ENCODE results near the gene PTPRC.
"Not testable (repeated sequence)": the region's sequence is repeated elsewhere in the genome, so short reads cannot be mapped to it uniquely, and the experiment has no call there.

The PTPRC gene

DNA sequence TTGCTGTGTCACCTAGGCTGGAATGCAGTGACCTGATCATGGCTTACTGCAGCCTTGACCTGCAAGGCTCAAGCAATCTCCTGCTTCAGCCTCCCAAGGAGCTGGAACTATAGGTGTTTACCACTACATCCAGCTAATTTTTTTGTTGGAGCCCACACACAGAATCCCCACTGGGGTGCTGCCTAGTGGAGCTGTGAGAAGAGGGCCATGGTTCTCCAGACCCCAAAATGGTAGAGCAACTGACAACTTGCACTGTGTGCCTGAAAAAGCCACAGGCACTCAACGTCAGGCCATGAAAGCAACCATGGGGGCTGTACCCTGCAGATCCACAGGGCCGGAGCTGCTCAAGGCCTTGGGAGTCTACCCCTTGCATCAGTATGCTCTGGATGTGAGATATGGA, 39.1 kb upstream of the PTPRC start:
- H3K4me3 ChIP-seq (ENCODE audit: control insufficient read depth, low read depth, low read length) = no peak overlapping the region
- DNase-seq (ENCODE audit: low read depth) = no peak
- TF ChIP-seq, protein P1, sequence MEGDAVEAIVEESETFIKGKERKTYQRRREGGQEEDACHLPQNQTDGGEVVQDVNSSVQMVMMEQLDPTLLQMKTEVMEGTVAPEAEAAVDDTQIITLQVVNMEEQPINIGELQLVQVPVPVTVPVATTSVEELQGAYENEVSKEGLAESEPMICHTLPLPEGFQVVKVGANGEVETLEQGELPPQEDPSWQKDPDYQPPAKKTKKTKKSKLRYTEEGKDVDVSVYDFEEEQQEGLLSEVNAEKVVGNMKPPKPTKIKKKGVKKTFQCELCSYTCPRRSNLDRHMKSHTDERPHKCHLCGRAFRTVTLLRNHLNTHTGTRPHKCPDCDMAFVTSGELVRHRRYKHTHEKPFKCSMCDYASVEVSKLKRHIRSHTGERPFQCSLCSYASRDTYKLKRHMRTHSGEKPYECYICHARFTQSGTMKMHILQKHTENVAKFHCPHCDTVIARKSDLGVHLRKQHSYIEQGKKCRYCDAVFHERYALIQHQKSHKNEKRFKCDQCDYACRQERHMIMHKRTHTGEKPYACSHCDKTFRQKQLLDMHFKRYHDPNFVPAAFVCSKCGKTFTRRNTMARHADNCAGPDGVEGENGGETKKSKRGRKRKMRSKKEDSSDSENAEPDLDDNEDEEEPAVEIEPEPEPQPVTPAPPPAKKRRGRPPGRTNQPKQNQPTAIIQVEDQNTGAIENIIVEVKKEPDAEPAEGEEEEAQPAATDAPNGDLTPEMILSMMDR (conservative IDR thresholded peaks at IDR 0.05; ENCODE audit: control insufficient read depth, insufficient read depth, low read depth, low read length) = no peak

DNA sequence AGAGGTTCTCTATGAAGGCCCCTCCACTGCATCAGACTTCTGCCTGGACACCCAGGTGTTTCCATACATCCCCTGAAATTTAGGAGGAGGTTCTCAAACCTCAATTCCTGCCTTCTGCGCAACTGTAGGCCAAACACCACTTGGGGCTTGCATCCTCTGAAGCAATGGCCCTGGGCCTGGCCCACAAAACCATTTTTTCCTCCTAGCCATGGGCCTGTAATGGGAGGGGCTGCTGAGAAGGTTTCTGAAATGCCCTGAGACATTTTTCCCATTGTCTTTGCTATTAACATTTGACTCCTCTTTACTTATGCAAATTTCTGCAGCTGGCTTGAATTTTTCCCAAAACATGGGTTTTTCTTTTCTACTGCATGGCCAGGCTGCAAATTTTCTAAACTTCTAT, 37.9 kb upstream of the PTPRC start:
- no peak for DNase-seq (ENCODE audit: low read depth)
- TF ChIP-seq, protein P1 (conservative IDR thresholded peaks at IDR 0.05; ENCODE audit: control insufficient read depth, insufficient read depth, low read depth, low read length) = no peak
- no peak overlapping the region for H3K4me3 ChIP-seq (ENCODE audit: control insufficient read depth, low read depth, low read length)

DNA sequence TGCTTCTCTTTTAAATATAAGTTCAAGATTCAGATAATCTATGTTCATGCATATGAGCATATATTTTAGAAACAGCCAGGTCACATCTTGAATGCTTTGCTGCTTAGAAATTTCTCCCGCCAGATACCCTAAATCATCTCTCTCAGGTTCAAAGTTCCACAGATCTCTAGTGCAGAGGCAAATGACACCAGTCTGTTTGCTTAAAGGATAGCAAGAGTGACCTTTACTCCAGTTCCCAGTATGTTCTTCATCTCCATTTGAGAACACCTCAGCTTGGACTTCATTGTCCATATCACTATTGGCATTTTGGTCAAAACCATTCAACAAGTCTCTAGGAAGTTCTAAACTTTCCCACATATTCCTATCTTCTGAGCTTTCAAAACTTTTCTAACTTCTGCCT, 37.5 kb upstream of the PTPRC start:
- not testable (repeated sequence) for DNase-seq (ENCODE audit: low read depth); H3K4me3 ChIP-seq (ENCODE audit: control insufficient read depth, low read depth, low read length)

DNA sequence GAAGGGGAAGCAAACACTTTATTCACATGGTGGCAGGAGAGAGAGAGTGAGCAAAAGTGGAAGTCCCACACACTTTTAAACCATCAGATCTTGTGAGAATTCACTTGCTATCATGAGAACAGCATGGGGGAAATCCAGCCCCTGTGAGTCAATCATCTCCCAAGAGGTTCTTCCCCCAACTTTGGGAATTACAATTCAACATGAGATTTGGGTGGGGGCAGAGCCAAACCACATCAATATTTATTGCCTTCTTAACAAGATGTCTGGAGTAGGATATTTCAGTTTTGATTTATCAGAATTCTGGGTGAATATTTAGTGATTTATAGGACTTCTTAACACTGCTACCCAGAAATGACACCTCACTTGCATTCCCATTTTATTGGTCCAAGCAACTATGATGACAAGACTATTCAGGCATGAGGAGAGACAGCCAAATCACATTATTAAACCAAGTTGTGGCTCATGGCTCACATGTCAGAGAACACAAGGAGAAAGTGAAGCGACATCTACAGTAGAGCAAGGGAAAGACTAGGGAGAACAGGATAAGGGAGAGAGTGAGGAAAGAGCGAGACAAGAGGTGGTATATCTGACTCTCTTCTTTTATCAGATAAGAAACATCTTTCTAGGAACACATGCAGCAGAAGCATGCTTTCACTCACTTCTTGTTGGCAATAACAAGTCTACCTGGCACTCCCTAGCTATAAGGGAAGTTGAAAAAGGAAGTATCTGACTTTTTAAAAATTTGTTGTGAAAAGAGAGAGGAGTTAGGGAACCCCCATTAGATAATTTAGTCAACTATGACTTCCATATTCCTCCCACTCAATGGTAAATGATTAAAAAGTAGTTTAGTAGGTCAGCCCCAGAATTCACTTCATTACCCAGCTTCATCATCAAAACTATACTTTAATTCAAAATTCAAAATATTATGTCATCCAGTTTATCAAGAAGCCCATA, 36.6 kb upstream of the PTPRC start:
- TF ChIP-seq, protein P1 (conservative IDR thresholded peaks at IDR 0.05; ENCODE audit: control insufficient read depth, insufficient read depth, low read depth, low read length) = no peak
- peak; percentile 64 for DNase-seq (ENCODE audit: low read depth)
- no peak overlapping the region for H3K4me3 ChIP-seq (ENCODE audit: control insufficient read depth, low read depth, low read length)

DNA sequence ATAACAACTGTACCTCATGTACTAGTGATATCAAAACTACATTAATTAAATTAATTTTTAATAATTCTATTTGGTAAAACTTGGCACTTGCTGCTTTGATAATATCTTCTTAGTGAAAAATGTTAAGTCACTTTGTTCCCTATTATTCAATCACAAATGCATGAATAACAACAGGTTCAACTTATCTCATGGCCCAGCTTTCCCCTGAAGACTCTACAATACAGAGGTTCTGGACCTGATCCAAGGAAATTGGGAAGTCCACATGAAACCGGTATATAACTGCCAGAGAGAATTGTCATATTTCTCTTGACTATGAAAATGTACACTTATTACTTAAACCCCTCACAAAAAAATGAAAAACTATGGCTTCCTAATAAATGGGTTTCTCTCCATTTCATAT, 33.9 kb upstream of the PTPRC start:
- DNase-seq (ENCODE audit: low read depth) = no peak
- TF ChIP-seq, protein P1 (conservative IDR thresholded peaks at IDR 0.05; ENCODE audit: control insufficient read depth, insufficient read depth, low read depth, low read length) = no peak

DNA sequence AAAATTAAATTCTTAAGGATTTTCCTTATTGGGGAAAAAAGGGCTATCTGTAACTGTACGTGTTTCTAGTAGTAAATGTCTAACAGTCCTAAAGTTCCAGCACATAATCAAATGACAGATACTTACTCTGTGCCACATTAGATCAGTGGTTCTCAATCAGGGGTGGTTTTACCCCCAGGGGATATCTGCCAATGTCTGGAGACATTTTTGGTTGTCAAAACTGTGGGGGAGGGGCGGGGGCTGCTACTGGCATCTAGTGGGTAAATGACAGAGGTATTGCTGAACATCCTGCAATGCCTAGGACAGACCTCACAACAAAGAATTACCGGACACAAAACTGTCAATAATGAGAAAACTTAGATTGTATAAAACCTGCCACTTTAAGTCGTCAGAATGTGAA, 33.4 kb upstream of the PTPRC start:
- TF ChIP-seq, protein P1 (conservative IDR thresholded peaks at IDR 0.05; ENCODE audit: control insufficient read depth, insufficient read depth, low read depth, low read length) = no peak
- no peak for DNase-seq (ENCODE audit: low read depth)
- no peak overlapping the region for H3K4me3 ChIP-seq (ENCODE audit: control insufficient read depth, low read depth, low read length)

More for the DNA sequence above, 33.9 kb upstream of the PTPRC start:
- no peak overlapping the region for H3K4me3 ChIP-seq (ENCODE audit: control insufficient read depth, low read depth, low read length)

DNA sequence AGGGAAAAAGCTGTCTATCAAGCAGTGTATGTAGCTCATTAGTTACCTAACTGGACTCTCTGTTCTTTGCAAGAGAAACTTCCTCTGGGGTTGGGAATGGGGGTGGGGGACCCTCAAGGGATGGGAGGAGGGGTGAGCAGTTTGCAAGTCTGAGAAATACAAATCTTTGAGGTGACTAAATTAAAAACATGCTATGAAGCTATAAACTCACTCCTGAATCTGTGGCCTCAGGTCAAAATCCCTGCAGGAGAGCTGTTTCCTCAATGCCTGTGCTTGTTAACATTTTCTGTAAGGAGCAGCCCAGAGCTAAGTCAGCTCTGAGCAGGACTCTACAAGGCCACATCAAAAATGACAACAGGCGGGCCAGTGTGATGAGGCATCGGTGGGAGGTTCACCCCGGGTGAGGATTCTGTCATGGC, 32.8 kb upstream of the PTPRC start:
- TF ChIP-seq, protein P1 (conservative IDR thresholded peaks at IDR 0.05; ENCODE audit: control insufficient read depth, insufficient read depth, low read depth, low read length) = no peak
- H3K4me3 ChIP-seq (ENCODE audit: control insufficient read depth, low read depth, low read length) = no peak overlapping the region
- no peak for DNase-seq (ENCODE audit: low read depth)
